Calu3 (cell line): ENCODE measurements around the gene SND1. TPM values are rescaled to one million over a fixed set of nuclear protein-coding genes. Genes with fewer than 3 reads are reported as not detected.

Experiments used
- BruUV-seq: library from RNA; stranded (reverse); fragments of 400-500 nt; replicated peaks from 2 replicates; lab custom pipeline; 2021; lab: Mats Ljungman, UMichigan
- CTCF ChIA-PET: fragments of 300-600 bp; sonication (Branson Sonifier 250); formaldehyde crosslinking; loops from one replicate; lab custom pipeline; 2022; ENCODE audit warnings: antibody characterized with exemption; lab: Charles Lee
- DNase-seq: peaks from one replicate; pipeline ENCODE4 v3.0.0; 2022
- H3K27ac Mint-ChIP-seq: one replicate; pipeline ENCODE4 v1.8.0; 2022; ENCODE audit warnings: mixed read lengths; ENCODE audit not compliant: unreplicated experiment
- H3K27me3 Mint-ChIP-seq: one replicate; pipeline ENCODE4 v1.8.0; 2022; ENCODE audit warnings: mixed read lengths; ENCODE audit not compliant: unreplicated experiment
- H3K36me3 Mint-ChIP-seq: one replicate; pipeline ENCODE4 v1.8.0; 2022; ENCODE audit warnings: mild to moderate bottlenecking, moderate library complexity, mixed read lengths; ENCODE audit not compliant: insufficient read depth, unreplicated experiment
- H3K4me1 Mint-ChIP-seq: one replicate; pipeline ENCODE4 v1.8.0; 2022; ENCODE audit warnings: mild to moderate bottlenecking, low read depth, mixed read lengths; ENCODE audit not compliant: unreplicated experiment
- H3K4me3 Mint-ChIP-seq: one replicate; pipeline ENCODE4 v1.8.0; 2022; ENCODE audit warnings: mild to moderate bottlenecking, low read depth, moderate library complexity, mixed read lengths; ENCODE audit not compliant: unreplicated experiment
- H3K9me3 Mint-ChIP-seq: one replicate; pipeline ENCODE4 v1.8.0; 2022; ENCODE audit warnings: low read depth, mixed read lengths; ENCODE audit not compliant: unreplicated experiment
- intact Hi-C: fragments of 100-400 bp; cut with micrococcal nuclease; formaldehyde crosslinking; loops from one replicate; pipeline ENCODE4 v1.10.0; 2022; ENCODE audit not compliant: unreplicated experiment
- total RNA-seq: library from RNA; stranded (reverse); gene quantifications from 2 replicates; pipeline ENCODE4 v1.2.3, GENCODE V29; 2022
- TF ChIP-seq, protein P1 (sequence below): fragments of 200-600 bp; IDR thresholded peaks from one replicate; pipeline ENCODE4 v1.8.0; 2022; ENCODE audit warnings: antibody characterized with exemption; ENCODE audit not compliant: unreplicated experiment

SND1 gene
- total RNA-seq, 1 experiment from 2014 or later: 205 TPM

DNA sequence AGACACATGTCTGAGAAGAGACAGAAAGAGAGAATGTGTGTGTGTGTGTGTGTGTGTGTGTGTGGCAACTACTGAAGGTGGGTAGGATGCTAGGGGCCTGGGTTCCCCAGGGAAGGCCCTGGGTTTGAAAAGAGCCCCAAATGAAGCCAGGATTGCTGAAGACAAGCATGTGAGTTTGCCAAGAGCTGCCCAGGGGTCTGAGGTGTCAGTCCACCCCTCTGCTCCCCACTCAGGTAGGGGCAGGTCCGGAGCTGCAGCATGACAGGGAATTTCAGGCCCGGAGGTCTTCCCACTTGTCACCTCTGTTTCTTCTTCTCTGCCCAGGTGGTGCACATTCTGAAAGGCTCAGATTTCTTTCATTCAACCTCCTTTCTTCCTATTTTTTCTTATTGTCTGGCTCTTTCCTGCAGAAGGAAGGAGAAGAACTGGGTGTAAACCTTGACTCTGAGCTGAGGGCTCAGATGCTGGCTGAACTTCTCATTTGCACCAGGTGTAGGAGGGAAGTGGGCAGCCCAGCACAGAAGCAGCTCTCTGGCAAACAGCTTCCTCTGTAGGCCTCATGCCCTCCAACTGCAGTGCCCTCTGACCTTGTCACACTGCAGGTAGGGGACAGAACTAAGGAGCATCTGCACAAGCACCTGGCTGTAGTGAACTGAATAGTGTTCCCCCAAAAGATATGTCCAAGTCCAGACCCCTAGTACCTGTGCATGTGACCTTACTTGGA lies 458.8 kb downstream of the SND1 start:
- Mint-ChIP-seq H3K27me3 (peaks cover 86% of the 10 kb centered on the region), H3K36me3 (peaks cover under 1% of the 10 kb centered on the region), H3K9me3 (no peaks in the 10 kb centered on the region), H3K4me1 (no peaks in the 10 kb centered on the region), H3K27ac (no peak overlapping the region), H3K4me3 (no peak overlapping the region)
- intact Hi-C loops: no loop called here
- no peak for DNase-seq
- BruUV-seq: no TSS peak
- TF ChIP-seq, protein P1, sequence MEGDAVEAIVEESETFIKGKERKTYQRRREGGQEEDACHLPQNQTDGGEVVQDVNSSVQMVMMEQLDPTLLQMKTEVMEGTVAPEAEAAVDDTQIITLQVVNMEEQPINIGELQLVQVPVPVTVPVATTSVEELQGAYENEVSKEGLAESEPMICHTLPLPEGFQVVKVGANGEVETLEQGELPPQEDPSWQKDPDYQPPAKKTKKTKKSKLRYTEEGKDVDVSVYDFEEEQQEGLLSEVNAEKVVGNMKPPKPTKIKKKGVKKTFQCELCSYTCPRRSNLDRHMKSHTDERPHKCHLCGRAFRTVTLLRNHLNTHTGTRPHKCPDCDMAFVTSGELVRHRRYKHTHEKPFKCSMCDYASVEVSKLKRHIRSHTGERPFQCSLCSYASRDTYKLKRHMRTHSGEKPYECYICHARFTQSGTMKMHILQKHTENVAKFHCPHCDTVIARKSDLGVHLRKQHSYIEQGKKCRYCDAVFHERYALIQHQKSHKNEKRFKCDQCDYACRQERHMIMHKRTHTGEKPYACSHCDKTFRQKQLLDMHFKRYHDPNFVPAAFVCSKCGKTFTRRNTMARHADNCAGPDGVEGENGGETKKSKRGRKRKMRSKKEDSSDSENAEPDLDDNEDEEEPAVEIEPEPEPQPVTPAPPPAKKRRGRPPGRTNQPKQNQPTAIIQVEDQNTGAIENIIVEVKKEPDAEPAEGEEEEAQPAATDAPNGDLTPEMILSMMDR: no peak
- CTCF ChIA-PET: interaction anchor here (1.8 kb wide), 1 partner anchor 98 kb away, joined by 3 read pairs; no protein-coding TSS in a partner anchor

DNA sequence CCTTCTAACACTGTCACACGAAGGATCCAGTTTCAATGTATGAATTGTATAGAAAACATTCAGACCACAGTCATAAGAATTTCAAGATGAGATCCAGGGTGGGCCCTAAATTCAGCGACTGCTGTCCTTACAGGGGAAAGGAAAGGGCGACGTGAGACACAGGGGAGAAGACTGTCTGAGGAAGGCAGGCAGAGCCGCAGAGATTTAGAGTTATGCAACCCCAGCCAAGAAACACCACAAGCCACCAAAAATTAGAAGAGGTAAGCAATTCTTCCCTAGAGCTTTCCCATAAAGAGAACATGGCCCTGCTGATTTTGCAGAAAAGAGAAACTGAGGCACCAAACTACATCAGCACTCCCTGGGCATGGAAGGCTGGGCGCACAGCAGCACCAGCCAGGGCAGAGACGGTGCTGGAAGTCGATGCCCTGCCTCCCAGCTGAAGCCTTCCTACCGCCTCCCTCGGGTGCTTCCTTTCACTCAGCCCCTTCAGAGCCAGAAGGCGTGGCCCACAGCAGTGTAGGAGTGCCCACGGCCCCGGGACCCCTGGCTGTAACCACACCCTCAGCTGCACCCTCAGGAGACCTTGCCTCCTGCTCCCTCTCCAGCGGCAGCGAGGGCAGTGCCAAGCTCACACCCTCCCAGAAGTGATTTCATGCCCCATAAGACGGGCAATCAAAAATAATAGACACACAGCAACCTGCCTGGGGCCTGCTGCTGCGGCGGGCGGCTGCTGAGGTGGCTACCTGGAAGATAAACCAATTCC lies 460.2 kb downstream of the SND1 start:
- Mint-ChIP-seq H3K36me3 (no peaks in the 10 kb centered on the region), H3K27me3 (peaks cover 85% of the 10 kb centered on the region)
- CTCF ChIA-PET: interaction anchor here (1.8 kb wide), 1 partner anchor 97 kb away, joined by 3 read pairs; no protein-coding TSS in a partner anchor

DNA sequence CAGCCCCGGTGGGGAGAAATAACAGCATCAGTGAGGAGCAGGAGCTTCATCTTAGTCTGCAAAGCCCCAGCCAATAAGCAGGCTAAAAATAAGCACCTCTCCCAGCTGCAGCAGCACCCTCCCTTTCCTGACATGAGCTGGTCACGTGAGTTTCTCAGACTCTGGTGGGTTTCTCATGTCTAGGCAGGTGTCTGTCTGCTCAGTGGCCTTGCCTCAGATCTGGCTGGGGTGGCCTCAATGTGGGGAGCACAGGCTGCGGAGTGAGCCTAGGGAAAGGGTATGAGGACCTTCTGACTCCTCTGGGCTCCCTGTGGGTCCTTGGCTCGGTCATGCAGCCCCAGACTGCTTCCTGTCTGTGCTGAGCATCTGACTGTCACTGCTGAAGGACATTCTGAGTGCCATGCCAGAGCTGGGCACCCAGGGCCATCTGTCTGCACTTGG lies 460.8 kb downstream of the SND1 start:
- Mint-ChIP-seq H3K27me3 (peaks cover 85% of the 10 kb centered on the region), H3K4me1 (no peaks in the 10 kb centered on the region), H3K9me3 (no peaks in the 10 kb centered on the region), H3K36me3 (no peaks in the 10 kb centered on the region), H3K27ac (no peak overlapping the region), H3K4me3 (no peak overlapping the region)
- CTCF ChIA-PET: interaction anchor here (1.8 kb wide), 1 partner anchor 96 kb away, joined by 3 read pairs; no protein-coding TSS in a partner anchor
- DNase-seq: no peak
- TF ChIP-seq, protein P1: no peak
- intact Hi-C loops: no loop called here
- no TSS peak for BruUV-seq

More for the DNA sequence above, 460.2 kb downstream of the SND1 start:
- Mint-ChIP-seq H3K4me3 (no peak overlapping the region), H3K27ac (no peak overlapping the region), H3K4me1 (no peaks in the 10 kb centered on the region), H3K9me3 (no peaks in the 10 kb centered on the region)
- intact Hi-C loops: no loop called here
- TF ChIP-seq, protein P1: no peak
- no TSS peak for BruUV-seq
- DNase-seq: no peak

DNA sequence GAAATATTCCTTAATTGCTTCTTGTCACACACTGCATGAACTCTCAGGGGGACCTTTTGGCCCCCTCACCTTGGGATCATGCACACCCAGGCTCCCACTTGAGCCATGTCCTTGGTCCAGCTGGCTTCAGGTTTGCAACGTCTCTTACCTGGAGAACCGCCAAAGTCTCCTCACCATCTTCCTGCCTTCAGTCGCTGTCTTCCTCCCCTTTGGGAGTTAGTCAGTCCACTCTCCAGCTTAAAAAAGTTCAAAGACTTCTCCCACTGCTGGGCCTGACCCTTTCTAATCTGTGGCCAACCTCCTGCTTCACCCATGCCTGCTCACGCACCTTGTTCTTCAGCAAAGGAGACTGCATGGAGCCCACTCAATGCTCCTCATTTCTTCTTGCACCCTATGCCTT lies 461.8 kb downstream of the SND1 start:
- H3K27ac Mint-ChIP-seq: no peak overlapping the region

More for the DNA sequence above, 461.8 kb downstream of the SND1 start:
- no peak overlapping the region for H3K4me3 Mint-ChIP-seq
- H3K4me1 Mint-ChIP-seq: no peaks in the 10 kb centered on the region
- CTCF ChIA-PET: no interaction called here
- no peaks in the 10 kb centered on the region for H3K9me3 Mint-ChIP-seq
- BruUV-seq: no TSS peak
- TF ChIP-seq, protein P1: no peak
- intact Hi-C loops: no loop called here
- peaks cover 85% of the 10 kb centered on the region for H3K27me3 Mint-ChIP-seq
- no peaks in the 10 kb centered on the region for H3K36me3 Mint-ChIP-seq
- no peak for DNase-seq
